ENCODE data around the gene S1PR2. TPM values are rescaled to one million over a fixed set of nuclear protein-coding genes. Genes with fewer than 3 reads are reported as not detected.

S1PR2 gene
- total RNA-seq, 1 experiment from 2014 or later, result 8.4 TPM

GRCh38 chr19:10270616-10271394 lies 39.7 kb upstream of the S1PR2 start, which contains the start of gene ICAM1:
Gene ICAM1, plus strand, starts transcription at chr19:10271120. Its CDS starts 40 bp downstream, at chr19:10271160.
- ChIA-PET CTCF (interaction anchor here (1.0 to 3.1 kb wide), 4 partner anchors 9 to 120 kb away, joined by 3 to 50 read pairs (median 4); no protein-coding TSS in a partner anchor), POLR2A (ENCODE audit: low non-redundant PET) (interaction anchor here (0.6 kb wide), 1 partner anchor 113 kb away, joined by 3 read pairs; no protein-coding TSS in a partner anchor)
- Histone ChIP-seq H3K27me3 (replicated peaks; ENCODE audit: insufficient read depth, low read depth, low read length, poor library complexity) (no peaks in the 10 kb centered on the region), H3K4me1 (ENCODE audit: insufficient read depth, low read length, poor library complexity, severe bottlenecking) (peaks cover 6% of the 10 kb centered on the region), H3K27ac (ENCODE audit: low read depth, low read length, poor library complexity, severe bottlenecking) (no peak within 1 kb of the TSS), H3K9me3 (ENCODE audit: low read depth, low read length, poor library complexity, severe bottlenecking) (no peaks in the 10 kb centered on the region), H3K36me3 (ENCODE audit: insufficient read depth, low read length, poor library complexity, severe bottlenecking) (no peaks in the 10 kb centered on the region), H3K4me3 (ENCODE audit: low read depth, low read length, poor library complexity, severe bottlenecking) (peak within 1 kb of the TSS; percentile 32)
- TF ChIP-seq CTCF (conservative IDR thresholded peaks at IDR 0.05; ENCODE audit: low read depth, low read length) (no peak), EZH2 (IDR thresholded peaks at IDR 0.05; ENCODE audit: borderline replicate concordance, low read depth, low read length, poor library complexity, severe bottlenecking) (no peak)
- no TSS peak for BruUV-seq (replicated peaks)
- intact Hi-C loops (cut with micrococcal nuclease; ENCODE audit: unreplicated experiment), result no loop called here
- DNase-seq (ENCODE audit: low spot score), result no peak

- Histone ChIP-seq H3K4me1 (ENCODE audit: insufficient read depth, low read length, poor library complexity, severe bottlenecking) (peaks cover 6% of the 10 kb centered on the region), H3K36me3 (ENCODE audit: insufficient read depth, low read length, poor library complexity, severe bottlenecking) (no peaks in the 10 kb centered on the region), H3K4me3 (ENCODE audit: low read depth, low read length, poor library complexity, severe bottlenecking) (peak overlapping the region; percentile 32), H3K27ac (ENCODE audit: low read depth, low read length, poor library complexity, severe bottlenecking) (no peak overlapping the region), H3K27me3 (replicated peaks; ENCODE audit: insufficient read depth, low read depth, low read length, poor library complexity) (no peaks in the 10 kb centered on the region), H3K9me3 (ENCODE audit: low read depth, low read length, poor library complexity, severe bottlenecking) (no peaks in the 10 kb centered on the region)
- no TSS peak for BruUV-seq (replicated peaks)
- DNase-seq (ENCODE audit: low spot score), result no peak
- intact Hi-C loops (cut with micrococcal nuclease; ENCODE audit: unreplicated experiment), result no loop called here
- ChIA-PET CTCF (interaction anchor here (1.2 to 3.1 kb wide), 3 partner anchors 10 to 121 kb away, joined by 4 to 50 read pairs (median 4); no protein-coding TSS in a partner anchor), POLR2A (ENCODE audit: low non-redundant PET) (interaction anchor here (0.6 kb wide), 1 partner anchor 113 kb away, joined by 3 read pairs; no protein-coding TSS in a partner anchor)
- no peak for TF ChIP-seq EZH2 (IDR thresholded peaks at IDR 0.05; ENCODE audit: borderline replicate concordance, low read depth, low read length, poor library complexity, severe bottlenecking)
- TF ChIP-seq CTCF (conservative IDR thresholded peaks at IDR 0.05; ENCODE audit: low read depth, low read length), result no peak
These were observed 39.1 kb upstream of the S1PR2 start for GRCh38 chr19:10270180-10270615.

GRCh38 chr19:10269333-10270179 lies 38.4 kb upstream of the S1PR2 start:
- no TSS peak for BruUV-seq (replicated peaks)

More at GRCh38 chr19:10269333-10270179, 38.4 kb upstream of the S1PR2 start:
- Histone ChIP-seq H3K9me3 (ENCODE audit: low read depth, low read length, poor library complexity, severe bottlenecking) (no peaks in the 10 kb centered on the region), H3K36me3 (ENCODE audit: insufficient read depth, low read length, poor library complexity, severe bottlenecking) (no peaks in the 10 kb centered on the region), H3K27me3 (replicated peaks; ENCODE audit: insufficient read depth, low read depth, low read length, poor library complexity) (no peaks in the 10 kb centered on the region), H3K27ac (ENCODE audit: low read depth, low read length, poor library complexity, severe bottlenecking) (no peak overlapping the region), H3K4me3 (ENCODE audit: low read depth, low read length, poor library complexity, severe bottlenecking) (peak overlapping the region; percentile 32), H3K4me1 (ENCODE audit: insufficient read depth, low read length, poor library complexity, severe bottlenecking) (peaks cover 6% of the 10 kb centered on the region)
- peak; percentile 86 for DNase-seq (ENCODE audit: low spot score)
- TF ChIP-seq EZH2 (IDR thresholded peaks at IDR 0.05; ENCODE audit: borderline replicate concordance, low read depth, low read length, poor library complexity, severe bottlenecking) (no peak), CTCF (conservative IDR thresholded peaks at IDR 0.05; ENCODE audit: low read depth, low read length) (peak; percentile 93)
- ChIA-PET POLR2A (ENCODE audit: low non-redundant PET) (no interaction called here), CTCF (interaction anchor here (0.6 to 3.1 kb wide), 10 partner anchors 10 to 202 kb away, joined by 3 to 50 read pairs (median 6); partner anchors contain the start of genes ICAM5 and TYK2)
- intact Hi-C loops (cut with micrococcal nuclease; ENCODE audit: unreplicated experiment), result loop anchor here (1.0 kb wide), 1 partner anchor 120 kb away; no protein-coding TSS in a partner anchor
